ENCODE results near the gene TRIM66.

GRCh38 chr11:8717544-8717875 is 35.0 kb upstream of the TRIM66 start:
- TF ChIP-seq CTCF (IDR thresholded peaks at IDR 0.05) = no peak
- no peak for TF ChIP-seq POLR2A (IDR thresholded peaks at IDR 0.05)
- TF ChIP-seq EP300 (IDR thresholded peaks at IDR 0.05) = no peak

All from gastroesophageal sphincter (tissue), 3 donors.